Left ventricle myocardium inferior (tissue), 1 donor: ENCODE measurements around the gene CPLX4. TPM values are rescaled to one million over a fixed set of nuclear protein-coding genes. Genes with fewer than 3 reads are reported as not detected.

ENCODE experiments used
- DNase-seq: peaks from one replicate; pipeline ENCODE4 v3.0.0-alpha.2; 2020
- H3K27ac ChIP-seq: fragments of 200-600 bp; replicated peaks from 2 replicates; pipeline ENCODE4 v1.8.0; 2021
- H3K27me3 ChIP-seq: fragments of 200-600 bp; 2 replicates; pipeline ENCODE4 v1.8.0; 2021; ENCODE audit warnings: low read depth
- H3K36me3 ChIP-seq: fragments of 200-600 bp; 2 replicates; pipeline ENCODE4 v1.8.0; 2021
- H3K4me1 ChIP-seq: fragments of 200-600 bp; 2 replicates; pipeline ENCODE4 v1.8.0; 2021
- H3K4me3 ChIP-seq: fragments of 200-600 bp; 2 replicates; pipeline ENCODE4 v1.8.0; 2021; ENCODE audit warnings: mild to moderate bottlenecking, moderate library complexity
- H3K9me3 ChIP-seq: fragments of 200-600 bp; replicated peaks from 2 replicates; pipeline ENCODE4 v1.8.0; 2021
- CTCF ChIP-seq: fragments of 200-600 bp; IDR thresholded peaks from 2 replicates; pipeline ENCODE4 v1.8.0; 2021; ENCODE audit warnings: antibody characterized with exemption, mild to moderate bottlenecking, borderline replicate concordance
- intact Hi-C: fragments of 100-400 bp; cut with micrococcal nuclease; formaldehyde crosslinking; loops from one replicate; pipeline ENCODE4 v1.11.0; 2022
- total RNA-seq: library from RNA; stranded (reverse); fragmentation: NEBNext Ultra II Directional; extraction: Animal tissue kit (Norgen Biotek cat#: 25700); gene quantifications from one replicate; pipeline ENCODE4 v1.2.1, GENCODE V29; 2021
- donor health status: DM: no; HTN: yes; CAD: no; lungs with severe emphysema.

The CPLX4 gene
- total RNA-seq, 1 donor from 2014 or later: not detected

DNA sequence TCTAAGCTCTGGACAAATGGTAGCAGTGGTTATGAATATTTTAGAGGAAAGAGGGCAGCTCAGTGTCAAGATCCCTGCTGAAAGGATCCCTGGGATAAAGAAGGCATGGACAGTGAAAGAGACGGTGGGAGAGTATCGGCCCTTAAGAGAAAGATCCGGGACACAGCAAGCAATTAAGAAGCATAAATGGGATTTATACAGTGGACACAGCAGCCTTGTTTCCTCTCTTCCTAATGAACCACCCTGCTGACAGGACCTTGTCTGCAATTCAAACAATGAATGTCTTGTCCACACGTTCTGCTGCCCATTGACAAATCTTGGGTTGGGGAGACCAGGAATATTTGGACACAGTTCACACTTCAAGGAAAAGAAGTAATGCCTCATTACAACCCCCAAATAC lies 16.5 kb downstream of the CPLX4 start:
- peaks cover 77% of the 10 kb centered on the region for H3K27me3 ChIP-seq
- H3K36me3 ChIP-seq: no peaks in the 10 kb centered on the region
- H3K27ac ChIP-seq: no peak overlapping the region
- no peaks in the 10 kb centered on the region for H3K9me3 ChIP-seq
- no peak for DNase-seq
- H3K4me1 ChIP-seq: no peaks in the 10 kb centered on the region
- intact Hi-C loops: no loop called here
- no peak overlapping the region for H3K4me3 ChIP-seq
- no peak for TF ChIP-seq CTCF

- Histone ChIP-seq H3K4me1 (no peaks in the 10 kb centered on the region), H3K36me3 (no peaks in the 10 kb centered on the region), H3K4me3 (no peak overlapping the region), H3K9me3 (no peaks in the 10 kb centered on the region), H3K27me3 (peaks cover 73% of the 10 kb centered on the region), H3K27ac (no peak overlapping the region)
- no peak for DNase-seq
- TF ChIP-seq CTCF: no peak
- intact Hi-C loops: no loop called here
Observed at GRCh38 chr18:59300676-59301285, 17.7 kb downstream of the CPLX4 start.

- TF ChIP-seq CTCF: no peak
- intact Hi-C loops: no loop called here
- Histone ChIP-seq H3K27ac (no peak overlapping the region), H3K4me1 (no peaks in the 10 kb centered on the region), H3K36me3 (no peaks in the 10 kb centered on the region), H3K4me3 (no peak overlapping the region), H3K9me3 (no peaks in the 10 kb centered on the region), H3K27me3 (peaks cover 75% of the 10 kb centered on the region)
- DNase-seq: no peak
Observed at GRCh38 chr18:59298871-59299270, 19.6 kb downstream of the CPLX4 start.

GRCh38 chr18:59293317-59293716 lies 25.1 kb downstream of the CPLX4 start:
- Histone ChIP-seq H3K36me3 (no peaks in the 10 kb centered on the region), H3K4me1 (no peaks in the 10 kb centered on the region), H3K4me3 (no peak overlapping the region), H3K27ac (no peak overlapping the region), H3K9me3 (no peaks in the 10 kb centered on the region), H3K27me3 (peaks cover 70% of the 10 kb centered on the region)
- no peak for TF ChIP-seq CTCF
- no peak for DNase-seq
- intact Hi-C loops: no loop called here

DNA sequence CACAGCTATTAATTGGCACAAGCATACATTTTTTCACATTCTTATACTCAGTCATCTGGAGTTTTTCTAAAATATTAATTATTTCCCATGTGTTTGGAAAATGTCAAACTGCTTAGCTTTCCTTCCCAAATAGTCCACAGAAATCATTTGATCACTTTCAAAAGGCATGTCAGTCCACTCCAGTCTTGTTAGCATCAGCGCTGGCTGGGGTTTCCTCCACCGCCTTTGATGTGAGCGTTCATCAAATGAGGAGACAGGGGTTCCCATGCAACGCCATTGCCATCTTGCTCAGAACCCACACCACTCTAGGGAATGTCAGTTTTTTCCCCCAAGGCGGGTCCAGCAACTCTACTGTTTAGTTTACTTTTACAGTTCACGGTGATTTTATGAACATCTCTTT lies 32.1 kb downstream of the CPLX4 start:
- H3K27me3 ChIP-seq: peaks cover 12% of the 10 kb centered on the region

More for the DNA sequence above, 32.1 kb downstream of the CPLX4 start:
- H3K4me1 ChIP-seq: no peaks in the 10 kb centered on the region
- no peaks in the 10 kb centered on the region for H3K9me3 ChIP-seq
- DNase-seq: no peak
- H3K27ac ChIP-seq: no peak overlapping the region
- no peak overlapping the region for H3K4me3 ChIP-seq
- no peak for TF ChIP-seq CTCF
- intact Hi-C loops: no loop called here
- H3K36me3 ChIP-seq: no peaks in the 10 kb centered on the region
